ENCODE results near the gene TCF4. TPM values are rescaled to one million over a fixed set of nuclear protein-coding genes. Genes with fewer than 3 reads are reported as not detected.

The TCF4 gene
- total RNA-seq, 2 experiments from 2014 or later = 0.75 to 1.4 TPM

DNA sequence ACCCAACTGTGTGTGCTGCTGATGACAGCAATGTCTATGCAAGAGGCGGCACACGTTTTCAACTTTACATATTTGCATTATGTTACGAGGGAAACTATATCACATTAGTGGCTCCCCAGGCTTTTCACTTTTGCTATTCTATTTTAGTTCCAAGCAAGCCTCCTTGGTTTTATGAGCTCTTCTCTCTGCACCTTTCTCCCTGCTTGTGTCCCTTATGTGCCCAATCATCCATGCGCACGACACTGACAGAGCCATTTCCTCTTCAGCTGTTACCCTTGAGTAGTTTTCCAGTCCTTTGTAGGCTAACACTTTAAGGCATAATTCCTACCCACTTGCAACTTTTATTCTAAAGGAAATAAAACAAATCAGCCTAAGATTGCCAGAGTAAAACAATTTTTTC, 154.3 kb downstream of the TCF4 start:
- POLR2A ChIA-PET = no interaction called here
- Mint-ChIP-seq H3K36me3 (no peaks in the 10 kb centered on the region), H3K9me3 (peaks cover 3% of the 10 kb centered on the region), H3K27ac (no peak overlapping the region), H3K27me3 (no peaks in the 10 kb centered on the region), H3K4me1 (no peaks in the 10 kb centered on the region), H3K4me3 (no peak overlapping the region)
- DNase-seq = no peak
- no peak for ATAC-seq (ENCODE audit: low read depth)

DNA sequence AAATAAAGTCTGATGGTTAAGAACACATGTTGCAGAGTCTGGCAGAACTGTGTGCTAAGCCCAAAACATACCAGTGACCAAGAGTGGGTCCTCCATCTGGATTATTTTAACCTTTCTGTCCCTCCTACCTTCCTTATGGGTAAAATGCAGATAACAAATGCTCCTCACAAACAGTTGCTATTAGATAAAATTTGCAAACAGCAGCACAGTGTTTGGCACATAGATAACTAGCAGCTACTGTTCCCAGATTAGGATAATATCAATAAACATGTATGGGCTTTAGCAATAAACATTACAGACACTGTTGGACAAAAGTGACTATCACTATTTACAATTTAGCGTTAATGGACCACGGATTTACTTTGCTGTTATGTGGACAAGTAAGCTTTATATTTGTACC, 154.9 kb downstream of the TCF4 start:
- H3K36me3 Mint-ChIP-seq = no peaks in the 10 kb centered on the region
- H3K27me3 Mint-ChIP-seq = no peaks in the 10 kb centered on the region
- DNase-seq (no peak), ATAC-seq (ENCODE audit: low read depth) (no peak)
- H3K9me3 Mint-ChIP-seq = peaks cover 3% of the 10 kb centered on the region
- POLR2A ChIA-PET = no interaction called here
- H3K27ac Mint-ChIP-seq = no peak overlapping the region
- H3K4me3 Mint-ChIP-seq = no peak overlapping the region
- no peaks in the 10 kb centered on the region for H3K4me1 Mint-ChIP-seq

DNA sequence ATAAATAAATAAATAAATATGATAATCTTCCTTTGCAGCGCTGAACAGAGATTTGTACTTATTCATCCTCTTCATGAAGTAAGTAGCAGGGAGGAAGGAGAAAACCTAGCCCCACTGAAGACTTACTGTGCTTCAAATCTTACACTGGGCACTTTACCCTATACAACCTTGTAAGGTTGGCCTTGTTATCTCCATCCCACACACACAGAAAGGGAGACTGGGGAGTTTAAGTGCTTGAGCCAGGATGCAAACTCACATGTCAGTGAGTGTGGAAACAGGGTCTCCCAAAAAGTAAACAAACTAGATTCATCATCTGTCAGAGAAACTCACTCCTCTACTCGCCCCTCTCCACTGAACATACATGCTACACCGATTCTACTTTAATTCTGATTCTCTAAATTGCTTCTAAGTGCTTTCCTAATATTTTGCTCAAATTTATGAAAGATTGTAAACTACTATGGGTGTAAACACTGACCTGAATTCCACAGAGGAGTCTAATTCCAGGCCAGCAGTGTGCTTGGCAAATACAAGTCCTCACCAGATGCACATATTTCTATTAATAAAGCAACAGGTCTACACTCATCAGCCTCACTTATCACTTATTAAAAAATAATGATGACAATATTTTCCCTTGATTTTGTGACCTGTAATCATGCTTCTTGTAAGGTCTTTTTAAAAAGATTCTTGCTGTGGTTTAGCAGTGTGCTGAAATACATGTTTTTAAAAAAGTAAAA, 155.5 kb downstream of the TCF4 start:
- Mint-ChIP-seq H3K27me3 (no peaks in the 10 kb centered on the region), H3K9me3 (peaks cover 3% of the 10 kb centered on the region), H3K4me3 (no peak overlapping the region), H3K4me1 (no peaks in the 10 kb centered on the region), H3K36me3 (no peaks in the 10 kb centered on the region), H3K27ac (no peak overlapping the region)
- DNase-seq (no peak), ATAC-seq (ENCODE audit: low read depth) (no peak)
- POLR2A ChIA-PET = no interaction called here

DNA sequence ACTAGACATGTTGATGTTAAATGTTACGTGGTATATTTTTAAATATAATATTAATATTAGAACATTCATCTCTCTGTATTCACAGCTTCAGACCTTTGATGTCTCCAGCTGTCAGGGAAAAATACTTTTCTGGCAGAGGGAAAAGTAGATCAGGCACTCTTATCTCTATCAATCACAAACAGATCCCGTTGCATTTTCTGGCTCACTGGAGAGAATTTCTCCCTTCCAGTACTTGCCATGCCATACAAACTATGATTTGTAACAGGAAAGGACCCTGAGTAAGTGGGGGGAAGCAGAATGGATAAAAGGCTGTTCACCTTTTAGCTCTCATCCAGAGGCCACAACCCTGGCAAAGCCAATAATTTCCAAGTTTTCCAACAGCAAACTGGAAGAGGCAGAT, 158.0 kb downstream of the TCF4 start:
- DNase-seq (no peak), ATAC-seq (ENCODE audit: low read depth) (no peak)
- H3K4me1 Mint-ChIP-seq = no peaks in the 10 kb centered on the region
- peaks cover 3% of the 10 kb centered on the region for H3K9me3 Mint-ChIP-seq
- POLR2A ChIA-PET = no interaction called here
- no peaks in the 10 kb centered on the region for H3K36me3 Mint-ChIP-seq
- no peak overlapping the region for H3K27ac Mint-ChIP-seq
- no peak overlapping the region for H3K4me3 Mint-ChIP-seq
- H3K27me3 Mint-ChIP-seq = no peaks in the 10 kb centered on the region

DNA sequence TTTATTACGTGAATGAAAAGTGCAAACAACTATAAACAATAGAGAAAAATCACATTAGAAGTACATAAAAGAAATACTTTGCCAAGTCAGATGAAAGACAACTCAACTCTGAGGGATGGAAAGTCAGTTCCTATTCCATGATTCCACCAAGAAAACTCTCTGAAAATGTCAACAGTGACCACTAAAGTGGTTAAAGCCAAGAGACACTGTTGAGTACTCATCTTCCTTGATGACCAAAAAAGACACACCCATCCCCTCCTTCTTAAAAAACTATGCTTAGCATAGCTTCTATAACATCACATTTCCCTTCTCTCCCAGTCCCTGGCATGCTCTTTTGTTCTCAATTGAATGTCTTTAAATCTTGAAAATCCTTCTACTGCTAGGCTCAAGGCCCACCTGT, 160.0 kb downstream of the TCF4 start:
- DNase-seq = no peak
- H3K36me3 Mint-ChIP-seq = no peaks in the 10 kb centered on the region
- no peak for ATAC-seq (ENCODE audit: low read depth)

DNA sequence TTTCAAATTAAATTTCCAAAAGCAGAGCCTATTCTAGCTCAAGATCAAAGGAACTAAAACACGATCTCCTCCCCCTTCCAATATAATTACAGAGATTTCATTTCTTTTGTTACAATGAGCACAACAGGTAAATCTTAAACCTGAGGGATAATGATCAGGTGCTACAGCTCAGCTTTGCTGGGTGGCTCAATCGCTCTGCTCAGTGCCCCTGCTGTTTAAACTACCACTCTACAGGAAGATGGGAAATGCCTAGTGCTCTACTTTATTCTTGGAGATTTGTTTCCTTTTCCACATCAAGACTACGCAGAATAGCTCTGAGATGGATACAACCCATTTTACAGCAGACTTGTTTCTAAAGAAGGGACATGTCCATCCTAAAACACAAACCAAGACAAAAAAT, 162.3 kb downstream of the TCF4 start:
- H3K4me1 Mint-ChIP-seq = no peaks in the 10 kb centered on the region
- no peak for ATAC-seq (ENCODE audit: low read depth)
- POLR2A ChIA-PET = no interaction called here

More for the DNA sequence above, 160.0 kb downstream of the TCF4 start:
- Mint-ChIP-seq H3K4me3 (no peak overlapping the region), H3K27ac (no peak overlapping the region), H3K9me3 (peaks cover 3% of the 10 kb centered on the region), H3K4me1 (no peaks in the 10 kb centered on the region), H3K27me3 (no peaks in the 10 kb centered on the region)
- POLR2A ChIA-PET = no interaction called here

DNA sequence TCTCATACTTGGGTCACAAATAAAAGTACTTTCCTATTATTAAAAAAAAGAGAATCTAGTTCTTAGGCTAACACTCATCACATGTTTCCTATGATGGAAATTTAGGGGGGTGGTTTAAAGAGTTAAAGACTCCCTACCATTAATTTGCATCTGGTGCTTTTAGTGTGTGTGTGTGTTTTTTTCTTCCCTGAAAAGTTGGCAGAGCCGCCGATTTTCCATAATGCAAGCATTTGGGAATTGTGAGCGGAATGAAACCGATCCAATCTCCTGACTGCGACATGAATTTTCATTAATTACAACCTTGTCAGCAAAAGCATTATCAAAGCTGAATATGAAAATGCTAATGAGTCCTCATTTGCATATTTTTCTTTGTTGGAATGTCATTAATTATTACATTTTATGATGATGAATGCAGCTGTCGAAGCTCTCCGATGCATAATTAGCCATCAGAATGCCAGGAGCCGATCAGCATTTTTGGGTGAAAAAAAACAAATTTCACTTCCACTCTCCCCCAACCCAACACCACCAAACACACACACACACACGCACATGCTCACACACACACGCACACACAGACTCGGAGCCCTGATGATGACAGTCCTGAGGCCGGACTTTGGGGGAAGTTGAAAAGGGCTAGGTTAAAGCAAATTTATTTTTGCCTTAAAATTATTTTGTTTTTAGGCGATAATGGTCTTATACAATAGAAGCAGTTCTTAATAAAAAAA, 165.4 kb downstream of the TCF4 start:
- Mint-ChIP-seq H3K27ac (no peak overlapping the region), H3K4me1 (no peaks in the 10 kb centered on the region), H3K4me3 (no peak overlapping the region), H3K36me3 (no peaks in the 10 kb centered on the region), H3K27me3 (peaks cover 4% of the 10 kb centered on the region), H3K9me3 (no peaks in the 10 kb centered on the region)
- DNase-seq = no peak
- ATAC-seq (ENCODE audit: low read depth) = no peak
- POLR2A ChIA-PET = no interaction called here

More for the DNA sequence above, 162.3 kb downstream of the TCF4 start:
- Mint-ChIP-seq H3K4me3 (no peak overlapping the region), H3K27ac (no peak overlapping the region), H3K9me3 (peaks cover under 1% of the 10 kb centered on the region), H3K27me3 (peaks cover 2% of the 10 kb centered on the region), H3K36me3 (no peaks in the 10 kb centered on the region)
- DNase-seq = no peak

DNA sequence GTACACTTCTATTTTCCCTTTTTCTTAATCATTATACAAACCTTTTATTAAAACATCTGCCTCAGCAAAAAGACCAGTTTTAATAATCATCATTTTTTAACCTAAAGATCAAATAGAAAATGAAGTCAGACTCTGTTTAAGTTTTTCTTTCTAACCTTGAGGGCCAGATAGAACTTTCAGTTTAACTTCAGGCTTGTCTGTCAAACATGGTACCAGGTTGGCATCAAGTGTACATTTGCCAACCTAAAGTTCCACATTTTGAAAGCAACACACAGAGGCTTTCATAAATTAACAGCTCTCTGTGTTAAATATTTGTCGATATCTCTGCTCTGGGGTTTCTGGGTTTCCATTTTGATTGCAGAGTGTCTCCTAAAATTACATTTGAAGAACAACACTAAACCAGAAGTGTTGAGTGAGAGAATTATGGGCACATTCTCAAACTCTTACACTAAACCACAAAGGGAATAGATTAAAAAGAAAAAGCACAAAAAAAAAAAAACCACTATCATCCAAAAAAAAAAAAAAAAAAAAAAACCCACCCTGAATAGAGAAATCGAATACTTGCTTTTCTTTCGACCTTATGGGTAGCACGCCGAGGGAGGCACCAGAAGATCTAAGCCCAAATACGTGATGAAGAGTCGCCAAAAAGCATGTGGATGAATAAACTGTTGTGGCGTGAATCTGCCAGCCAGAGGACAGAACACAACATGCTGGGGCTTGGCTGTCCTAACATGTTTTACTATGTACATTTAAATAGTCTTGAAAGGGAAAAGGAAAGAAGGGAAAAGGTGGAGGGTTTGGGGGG, 166.2 kb downstream of the TCF4 start:
- Mint-ChIP-seq H3K9me3 (no peaks in the 10 kb centered on the region), H3K27ac (no peak overlapping the region), H3K27me3 (peaks cover 4% of the 10 kb centered on the region), H3K4me1 (no peaks in the 10 kb centered on the region), H3K36me3 (no peaks in the 10 kb centered on the region), H3K4me3 (no peak overlapping the region)
- ATAC-seq (ENCODE audit: low read depth) = no peak
- no peak for DNase-seq
- POLR2A ChIA-PET = no interaction called here

DNA sequence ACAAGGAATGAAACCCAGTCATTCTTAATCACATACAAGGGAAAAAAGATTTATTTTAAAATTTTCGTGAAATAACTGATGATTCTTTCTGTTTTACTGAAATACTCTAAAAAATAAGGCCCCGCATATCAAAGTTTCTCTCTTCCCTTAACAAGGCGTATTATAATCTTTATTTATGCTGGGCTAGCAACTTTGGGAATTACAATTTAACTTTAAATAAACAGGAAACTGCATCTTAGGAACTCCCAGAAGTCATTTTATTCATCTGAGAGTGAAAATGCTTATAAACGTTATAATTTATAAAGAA, 166.7 kb downstream of the TCF4 start:
- DNase-seq (no peak), ATAC-seq (ENCODE audit: low read depth) (no peak)
- no peak overlapping the region for H3K27ac Mint-ChIP-seq
- H3K27me3 Mint-ChIP-seq = peaks cover 4% of the 10 kb centered on the region
- H3K4me1 Mint-ChIP-seq = no peaks in the 10 kb centered on the region
- no peaks in the 10 kb centered on the region for H3K36me3 Mint-ChIP-seq
- H3K9me3 Mint-ChIP-seq = no peaks in the 10 kb centered on the region
- POLR2A ChIA-PET = no interaction called here
- no peak overlapping the region for H3K4me3 Mint-ChIP-seq

DNA sequence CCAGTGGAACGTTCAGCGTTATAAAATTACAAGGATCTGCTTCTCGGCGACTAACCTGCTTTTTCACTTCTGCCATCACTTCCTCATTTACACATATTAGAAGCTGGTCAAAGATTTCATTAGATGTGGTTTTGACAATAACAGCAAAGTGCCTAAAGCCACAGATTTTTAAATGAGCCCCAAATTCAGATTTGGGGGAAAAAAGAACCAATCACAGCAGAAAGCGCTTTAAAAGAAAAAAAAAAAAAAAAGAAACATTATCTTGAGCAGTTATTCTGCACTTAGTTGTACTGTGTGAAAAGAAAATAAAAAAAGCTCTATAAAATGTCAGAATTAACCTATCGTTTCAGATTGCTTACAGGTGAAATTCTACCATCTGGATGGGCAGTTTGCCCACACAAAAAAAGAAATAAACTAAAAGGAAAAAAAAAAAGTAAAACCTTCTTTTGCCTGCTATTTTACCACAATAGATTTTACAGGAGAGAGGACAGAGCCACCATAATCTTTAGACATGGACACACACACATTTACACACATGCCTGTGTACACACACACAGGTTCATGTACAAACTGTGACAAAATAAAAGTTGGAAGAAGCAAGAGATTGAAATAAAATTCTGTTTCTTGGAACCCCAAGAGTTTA, 167.2 kb downstream of the TCF4 start:
- Mint-ChIP-seq H3K9me3 (no peaks in the 10 kb centered on the region), H3K36me3 (no peaks in the 10 kb centered on the region), H3K4me3 (no peak overlapping the region), H3K4me1 (no peaks in the 10 kb centered on the region), H3K27ac (no peak overlapping the region), H3K27me3 (peaks cover 4% of the 10 kb centered on the region)
- POLR2A ChIA-PET = no interaction called here
- no peak for DNase-seq
- no peak for ATAC-seq (ENCODE audit: low read depth)

DNA sequence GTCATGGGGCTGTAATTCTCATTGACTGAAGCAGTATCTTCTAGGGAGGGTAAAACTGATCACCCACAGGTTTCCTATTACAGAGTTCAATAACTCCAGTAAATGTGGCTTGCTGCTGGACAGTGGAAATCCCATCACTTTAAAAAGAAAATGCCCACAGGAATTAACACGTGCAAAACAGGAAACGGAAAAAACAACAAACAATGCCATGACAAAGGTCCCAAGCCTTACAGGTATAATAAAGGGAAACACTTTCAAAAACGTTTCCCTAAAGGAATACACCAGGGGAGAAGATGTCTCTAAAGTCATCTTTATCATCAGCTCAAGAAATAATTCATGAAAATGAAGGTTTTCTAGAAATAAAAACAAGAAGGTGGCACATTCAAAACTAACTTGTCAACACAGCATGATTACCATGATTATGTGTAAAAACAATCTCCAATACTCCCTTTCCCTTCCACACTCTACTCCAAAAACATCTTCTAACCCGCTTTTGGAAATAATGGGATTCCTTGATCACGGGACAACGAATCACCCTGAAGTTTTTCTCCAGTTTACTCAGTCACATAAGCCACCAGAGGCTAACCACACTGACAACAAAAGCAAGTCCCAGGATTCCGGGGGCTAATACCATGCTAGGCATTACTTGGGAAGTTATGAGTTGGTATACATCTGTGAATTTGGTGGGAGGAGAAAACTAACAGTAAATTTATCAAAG, 167.9 kb downstream of the TCF4 start:
- Mint-ChIP-seq H3K36me3 (no peaks in the 10 kb centered on the region), H3K27ac (no peak overlapping the region), H3K4me3 (no peak overlapping the region), H3K9me3 (no peaks in the 10 kb centered on the region), H3K27me3 (peaks cover 5% of the 10 kb centered on the region), H3K4me1 (peaks cover 1% of the 10 kb centered on the region)
- ATAC-seq (ENCODE audit: low read depth) (no peak), DNase-seq (no peak)
- POLR2A ChIA-PET = no interaction called here

DNA sequence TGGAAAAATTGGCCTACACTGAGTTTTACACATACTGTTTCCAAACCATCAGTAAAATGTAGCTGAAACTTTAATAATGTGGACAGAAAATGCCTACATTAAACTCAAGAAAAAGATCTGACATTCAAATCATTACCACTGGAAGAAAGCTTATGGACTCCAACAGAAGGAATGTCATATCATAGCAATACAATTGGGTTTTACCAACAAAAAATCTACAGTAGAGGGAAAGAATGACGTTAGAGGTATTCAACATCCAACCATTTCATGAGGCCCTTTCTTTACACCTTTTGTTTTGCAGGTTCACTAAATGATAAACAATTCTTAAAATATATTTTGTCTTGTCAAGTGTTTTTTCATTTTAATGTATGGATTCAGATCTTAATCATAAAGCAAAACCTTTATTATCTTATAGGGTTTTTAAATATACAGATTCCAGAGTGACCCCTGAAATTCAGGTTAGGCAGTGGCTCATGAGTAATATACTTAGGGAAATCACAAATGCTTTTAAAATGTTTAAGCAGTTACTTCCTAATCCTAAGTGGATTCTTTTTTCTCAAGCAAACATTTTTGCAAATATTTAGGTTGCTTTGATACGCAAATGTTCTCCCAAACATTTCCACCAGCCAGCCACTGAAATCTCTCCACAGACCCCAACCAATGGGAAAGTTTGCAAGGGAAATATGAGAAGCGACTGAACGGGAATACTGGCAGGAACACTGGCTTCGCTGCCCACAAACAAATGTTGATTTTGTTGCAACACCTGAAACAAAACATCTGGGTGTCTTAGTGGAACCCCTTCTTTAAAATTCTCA, 168.7 kb downstream of the TCF4 start:
- DNase-seq = no peak
- Mint-ChIP-seq H3K9me3 (no peaks in the 10 kb centered on the region), H3K27me3 (peaks cover 5% of the 10 kb centered on the region), H3K4me3 (no peak overlapping the region), H3K4me1 (peaks cover 2% of the 10 kb centered on the region), H3K36me3 (no peaks in the 10 kb centered on the region), H3K27ac (no peak overlapping the region)
- ATAC-seq (ENCODE audit: low read depth) = no peak
- POLR2A ChIA-PET = no interaction called here

Data from activated naive CD8-positive, alpha-beta T cell treated with anti-CD3 and anti-CD28 coated beads, Interleukin-2, amount 10 ng/mL, durations not matched to agents 7 days and 5 days (primary cell).